Ishikawa (cell line): ENCODE results near the gene KLB.

ENCODE experiments used
- CEBPB ChIP-seq: IDR thresholded peaks from 2 replicates; pipeline ENCODE4 v1.6.1; 2012
- CREB1 ChIP-seq: IDR thresholded peaks from 2 replicates; pipeline ENCODE4 v1.6.1; 2012; ENCODE audit warnings: low read depth
- EGR1 ChIP-seq: IDR thresholded peaks from 2 replicates; pipeline ENCODE4 v1.6.1; 2012
- EP300 ChIP-seq: IDR thresholded peaks from 2 replicates; pipeline ENCODE4 v1.6.1; 2012; ENCODE audit warnings: borderline replicate concordance
- FOXM1 ChIP-seq: IDR thresholded peaks from 2 replicates; pipeline ENCODE4 v1.6.1; 2012; ENCODE audit warnings: low read depth, borderline replicate concordance
- MAX ChIP-seq: IDR thresholded peaks from 2 replicates; pipeline ENCODE4 v1.6.1; 2012
- NFIC ChIP-seq: IDR thresholded peaks from 2 replicates; pipeline ENCODE4 v1.6.1; 2012
- RAD21 ChIP-seq: IDR thresholded peaks from 2 replicates; pipeline ENCODE4 v1.6.1; 2012; ENCODE audit warnings: low read depth
- REST ChIP-seq: IDR thresholded peaks from 2 replicates; pipeline ENCODE4 v1.6.1; 2012; ENCODE audit warnings: low read depth, mild to moderate bottlenecking
- TAF1 ChIP-seq: IDR thresholded peaks from 2 replicates; pipeline ENCODE4 v1.6.1; 2012; ENCODE audit warnings: low read depth, mild to moderate bottlenecking
- TCF12 ChIP-seq: IDR thresholded peaks from 2 replicates; pipeline ENCODE4 v1.6.1; 2012; ENCODE audit warnings: low read depth
- TEAD4 ChIP-seq: IDR thresholded peaks from 2 replicates; pipeline ENCODE4 v1.6.1; 2012
- USF1 ChIP-seq: IDR thresholded peaks from 2 replicates; pipeline ENCODE4 v1.6.1; 2012
- YY1 ChIP-seq: IDR thresholded peaks from 2 replicates; pipeline ENCODE4 v1.6.1; 2012; ENCODE audit warnings: low read depth
- ZBTB7A ChIP-seq: IDR thresholded peaks from 2 replicates; pipeline ENCODE4 v1.6.1; 2012; ENCODE audit warnings: low read depth

Gene KLB

GRCh38 chr4:39455486-39455885 is 48.8 kb downstream of the KLB start:
- TF ChIP-seq USF1 (no peak), ZBTB7A (no peak), TEAD4 (no peak), REST (no peak), TAF1 (no peak), CREB1 (no peak), EP300 (no peak), NFIC (no peak), MAX (no peak), FOXM1 (no peak), RAD21 (no peak)

GRCh38 chr4:39456946-39457763 is 50.4 kb downstream of the KLB start:
- TF ChIP-seq ZBTB7A (no peak), EGR1 (no peak), REST (no peak), MAX (no peak), TAF1 (no peak), YY1 (no peak), EP300 (no peak), CREB1 (no peak), CEBPB (no peak), USF1 (no peak), TCF12 (no peak), NFIC (no peak), FOXM1 (no peak), TEAD4 (no peak)

GRCh38 chr4:39458505-39459300 is 52.0 kb downstream of the KLB start, which contains the start of the genes LIAS and RPL9:
TSS of gene LIAS (plus strand) at chr4:39459056. CDS start at chr4:39459118, 62 bp downstream.
TSS of gene RPL9 (minus strand) at chr4:39458922. CDS start at chr4:39458439, 483 bp downstream.
- TF ChIP-seq YY1 (peak; percentile 33), CREB1 (peak; percentile 100), TCF12 (no peak), EGR1 (no peak), USF1 (no peak; the same call in 1 of the 2 replicates), RAD21 (no peak), FOXM1 (no peak), TEAD4 (0 out of 2 replicates have a peak, but pooled peaks have one; percentile 25), ZBTB7A (no peak), REST (no peak), EP300 (no peak), NFIC (no peak), TAF1 (peak; percentile 97), MAX (peak; percentile 97), CEBPB (0 out of 2 replicates have a peak, but pooled peaks have one; percentile 17)
